H1 (cell line): Measurements from ENCODE around the gene PNISR. TPM values are rescaled to one million over a fixed set of nuclear protein-coding genes. Genes with fewer than 3 reads are reported as not detected.

Source experiments
- CHD2 ChIP-seq: IDR thresholded peaks from 2 replicates; pipeline ENCODE4 v1.6.1; 2012; ENCODE audit warnings: low read length, improper control_type of control experiment
- HDAC6 ChIP-seq: IDR thresholded peaks from one replicate; pipeline ENCODE4 v1.7.1; 2012; ENCODE audit warnings: low read depth, mild to moderate bottlenecking, inconsistent platforms, low read length, moderate library complexity
- POLR2AphosphoS5 ChIP-seq: IDR thresholded peaks from 2 replicates; pipeline ENCODE4 v1.6.1; 2011; ENCODE audit warnings: low read depth, low read length
- POU5F1 ChIP-seq: IDR thresholded peaks from 2 replicates; pipeline ENCODE4 v1.6.1; 2011; ENCODE audit warnings: low read depth, mild to moderate bottlenecking, low read length, moderate library complexity
- SP1 ChIP-seq: IDR thresholded peaks from 2 replicates; pipeline ENCODE4 v1.6.1; 2011; ENCODE audit warnings: low read depth, low read length
- SP2 ChIP-seq: IDR thresholded peaks from 2 replicates; pipeline ENCODE4 v1.6.1; 2012; ENCODE audit warnings: mild to moderate bottlenecking, low read length, inconsistent platforms
- TAF1 ChIP-seq: IDR thresholded peaks from 2 replicates; pipeline ENCODE4 v1.6.1; 2011; ENCODE audit warnings: mild to moderate bottlenecking, low read depth, low read length
- TAF7 ChIP-seq: optimal IDR thresholded peaks from 2 replicates; pipeline ENCODE3; 2011; ENCODE audit warnings: low read depth, mild to moderate bottlenecking, inconsistent platforms, low read length, moderate library complexity, borderline replicate concordance
- TBP ChIP-seq: IDR thresholded peaks from 2 replicates; pipeline ENCODE4 v1.6.1; 2011; ENCODE audit warnings: low read depth, low read length, improper control_type of control experiment
- TCF12 ChIP-seq: IDR thresholded peaks from 2 replicates; pipeline ENCODE4 v1.6.1; 2011; ENCODE audit warnings: low read depth, mild to moderate bottlenecking, low read length
- polyA plus RNA-seq, 7 experiments: library from polyadenylated mRNA; depleted of rRNA in 3 of 7; stranded (reverse) in 5 of 7; unstranded in 2 of 7; fragments of >200 nt in 5 of 7; fragments of 200-250 nt in 2 of 7; gene quantifications; 1 replicate in 5 of 7; 2 replicates in 1 of 7; 4 replicates in 1 of 7; pipeline versions ENCODE4 v1.2.1 to v1.2.3, GENCODE V29; 2011 to 2013; ENCODE audit warnings: missing spikeins in 2 of 7, mixed read lengths in 2 of 7
- total RNA-seq: library from RNA; stranded (reverse); fragmentation: NEBNext Ultra II Directional; extraction: Animal tissue kit (Norgen Biotek cat#: 25700); gene quantifications from 2 replicates; pipeline ENCODE4 v1.2.1, GENCODE V29; 2021

PNISR gene
- total and polyA plus RNA-seq, 2 of the 8 experiments (the other 6 are each of a cell fraction or from before 2014, with no cell fraction given), result 41.1 to 134 TPM

DNA sequence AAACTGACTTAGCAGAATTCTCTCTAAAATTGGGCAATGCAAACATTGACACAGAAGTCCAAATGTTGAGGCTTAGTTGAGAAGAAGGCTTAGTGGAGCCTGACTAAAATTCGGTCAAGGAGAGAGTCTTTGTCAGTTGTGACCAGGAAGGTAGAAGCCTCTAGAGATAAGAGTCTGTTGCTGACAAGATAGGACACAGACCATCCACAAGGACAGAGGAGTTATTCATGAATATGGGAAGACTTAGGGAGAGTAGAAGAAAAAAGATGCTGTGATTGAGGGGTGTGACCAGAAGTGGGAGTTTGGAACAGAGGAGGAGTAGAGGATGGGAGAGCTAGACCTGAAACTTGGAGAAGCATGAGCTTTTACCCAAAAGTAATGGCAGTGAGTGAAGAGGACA is 68.5 kb downstream of the PNISR start (continued):
- TF ChIP-seq SP2 (no peak), CHD2 (no peak), POLR2AphosphoS5 (no peak), TAF1 (no peak), TBP (no peak), SP1 (no peak), TCF12 (no peak), TAF7 (no peak), HDAC6 (no peak), POU5F1 (no peak)
